ENCODE results near the gene CMAS. TPM values are rescaled to one million over a fixed set of nuclear protein-coding genes. Genes with fewer than 3 reads are reported as not detected.
"Not testable (repeated sequence)": the region's sequence is repeated elsewhere in the genome, so short reads cannot be mapped to it uniquely, and the experiment has no call there.

Gene CMAS
- total RNA-seq, 1 experiment from 2014 or later: 69.0 TPM

- TF ChIP-seq ZSCAN18 (CRISPR knock-in tag; IDR thresholded peaks at IDR 0.05): no peak
- no peak for TF ChIP-seq ZNF396 (CRISPR knock-in tag; IDR thresholded peaks at IDR 0.05; ENCODE audit: borderline replicate concordance)
- no peak for TF ChIP-seq NR2C2 (CRISPR knock-in tag; IDR thresholded peaks at IDR 0.05)
- no peak for TF ChIP-seq ELF4 (CRISPR knock-in tag; IDR thresholded peaks at IDR 0.05; ENCODE audit: low read depth)
- TF ChIP-seq PRDM15 (CRISPR knock-in tag; IDR thresholded peaks at IDR 0.05): no peak
- no peak for TF ChIP-seq MAX (CRISPR knock-in tag; IDR thresholded peaks at IDR 0.05)
- TF ChIP-seq E2F4 (CRISPR knock-in tag; IDR thresholded peaks at IDR 0.05; ENCODE audit: borderline replicate concordance, low read depth): no peak
- TF ChIP-seq ZNF532 (CRISPR knock-in tag; IDR thresholded peaks at IDR 0.05; ENCODE audit: borderline replicate concordance): no peak
- TF ChIP-seq ATF6 (CRISPR knock-in tag; IDR thresholded peaks at IDR 0.05): no peak
- TF ChIP-seq FOXK1 (CRISPR knock-in tag; IDR thresholded peaks at IDR 0.05): no peak
Observed at GRCh38 chr12:22016982-22017381, 29.0 kb upstream of the CMAS start (continued).

- H3K9me3 Mint-ChIP-seq: peaks cover 16% of the 10 kb centered on the region
Observed at GRCh38 chr12:22018860-22019259, 27.2 kb upstream of the CMAS start.

GRCh38 chr12:22023489-22023888 is 22.5 kb upstream of the CMAS start:
- H3K27ac Mint-ChIP-seq; POLR2A ChIA-PET; H3K4me1 Mint-ChIP-seq; H3K27me3 Mint-ChIP-seq (ENCODE audit: low read depth); ATAC-seq; H3K4me3 Mint-ChIP-seq; DNase-seq (ENCODE audit: low spot score); CTCF ChIA-PET: not testable (repeated sequence)
- H3K36me3 Mint-ChIP-seq: peaks cover 23% of the 10 kb centered on the region
- peaks cover 31% of the 10 kb centered on the region for H3K9me3 Mint-ChIP-seq

More at GRCh38 chr12:22018860-22019259, 27.2 kb upstream of the CMAS start:
- H3K27ac Mint-ChIP-seq: no peak overlapping the region
- H3K4me1 Mint-ChIP-seq: peaks cover 6% of the 10 kb centered on the region; the same call in 1 of the 2 replicates
- CTCF ChIA-PET: interaction anchor here (1.0 to 1.4 kb wide), 2 partner anchors 244 to 320 kb away, joined by 5 to 11 read pairs; partner anchors contain the start of gene KCNJ8
- no peak overlapping the region for H3K4me3 Mint-ChIP-seq
- no peak for TF ChIP-seq PREB (CRISPR knock-in tag; IDR thresholded peaks at IDR 0.05; ENCODE audit: borderline replicate concordance)
- TF ChIP-seq ZNF416 (CRISPR knock-in tag; IDR thresholded peaks at IDR 0.05): no peak
- no peak for TF ChIP-seq ATF1 (CRISPR knock-in tag; IDR thresholded peaks at IDR 0.05)
- TF ChIP-seq GABPB1 (CRISPR knock-in tag; IDR thresholded peaks at IDR 0.05): no peak
- TF ChIP-seq TP53 (CRISPR knock-in tag; IDR thresholded peaks at IDR 0.05): no peak
- TF ChIP-seq ERG (CRISPR knock-in tag; IDR thresholded peaks at IDR 0.05): no peak
- no peaks in the 10 kb centered on the region for H3K27me3 Mint-ChIP-seq (ENCODE audit: low read depth)
- ATAC-seq: no peak
- POLR2A ChIA-PET: no interaction called here
- no peak for DNase-seq (ENCODE audit: low spot score)
- H3K36me3 Mint-ChIP-seq: peaks cover 14% of the 10 kb centered on the region

All from WTC11 (cell line).